ENCODE data around the gene DCUN1D3.

DNA sequence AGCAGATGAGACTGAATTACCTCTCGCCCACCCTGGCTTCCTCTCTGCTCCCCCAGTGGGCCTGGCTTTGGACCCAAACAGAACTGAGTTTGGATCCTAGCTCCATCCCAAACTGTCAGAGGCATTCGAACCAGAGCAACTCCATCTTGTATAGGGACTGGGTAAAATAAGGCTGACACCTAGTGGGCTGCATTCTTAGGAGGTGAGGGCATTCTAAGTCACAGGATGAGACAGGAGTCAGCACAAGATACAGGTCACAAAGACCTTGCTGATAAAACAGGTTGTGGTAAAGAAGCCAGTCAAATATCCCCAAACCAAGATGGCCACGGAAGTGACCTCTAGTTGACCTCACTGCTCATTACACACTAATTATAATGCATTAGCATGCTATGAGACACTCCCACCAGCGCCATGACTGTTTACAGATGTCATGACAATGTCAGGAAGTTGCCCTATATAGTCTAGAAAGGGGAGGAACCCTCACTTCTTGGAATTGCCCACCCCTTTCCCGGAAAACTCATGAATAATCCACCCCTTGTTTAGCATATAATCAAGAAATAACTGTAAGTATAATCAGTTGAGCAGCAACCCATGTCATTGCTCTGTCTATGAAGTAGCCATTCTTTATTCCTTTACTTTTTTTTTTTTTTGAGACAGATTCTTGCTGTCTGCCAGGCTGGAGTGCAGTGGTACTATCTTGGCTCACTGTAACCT lies 44.9 kb upstream of the DCUN1D3 start:
- TF ChIP-seq RAD21 (conservative IDR thresholded peaks at IDR 0.05 in 1 of 2, IDR thresholded peaks at IDR 0.05 in 1 of 2) (0 out of 5 replicates have a peak, but pooled peaks of 1 of the 2 experiments have one; percentile 7), POLR2A (IDR thresholded peaks at IDR 0.05; ENCODE audit: low read length) (no peak), KDM1A (IDR thresholded peaks at IDR 0.05; ENCODE audit: low read depth) (no peak), HOXA7 (CRISPR knock-in tag; IDR thresholded peaks at IDR 0.05) (no peak), JUN (IDR thresholded peaks at IDR 0.05) (no peak), ZC3H11A (IDR thresholded peaks at IDR 0.05) (no peak), RFX5 (IDR thresholded peaks at IDR 0.05) (no peak), EP300 (IDR thresholded peaks at IDR 0.05) (no peak)
- TF ChIP-seq, protein P1, sequence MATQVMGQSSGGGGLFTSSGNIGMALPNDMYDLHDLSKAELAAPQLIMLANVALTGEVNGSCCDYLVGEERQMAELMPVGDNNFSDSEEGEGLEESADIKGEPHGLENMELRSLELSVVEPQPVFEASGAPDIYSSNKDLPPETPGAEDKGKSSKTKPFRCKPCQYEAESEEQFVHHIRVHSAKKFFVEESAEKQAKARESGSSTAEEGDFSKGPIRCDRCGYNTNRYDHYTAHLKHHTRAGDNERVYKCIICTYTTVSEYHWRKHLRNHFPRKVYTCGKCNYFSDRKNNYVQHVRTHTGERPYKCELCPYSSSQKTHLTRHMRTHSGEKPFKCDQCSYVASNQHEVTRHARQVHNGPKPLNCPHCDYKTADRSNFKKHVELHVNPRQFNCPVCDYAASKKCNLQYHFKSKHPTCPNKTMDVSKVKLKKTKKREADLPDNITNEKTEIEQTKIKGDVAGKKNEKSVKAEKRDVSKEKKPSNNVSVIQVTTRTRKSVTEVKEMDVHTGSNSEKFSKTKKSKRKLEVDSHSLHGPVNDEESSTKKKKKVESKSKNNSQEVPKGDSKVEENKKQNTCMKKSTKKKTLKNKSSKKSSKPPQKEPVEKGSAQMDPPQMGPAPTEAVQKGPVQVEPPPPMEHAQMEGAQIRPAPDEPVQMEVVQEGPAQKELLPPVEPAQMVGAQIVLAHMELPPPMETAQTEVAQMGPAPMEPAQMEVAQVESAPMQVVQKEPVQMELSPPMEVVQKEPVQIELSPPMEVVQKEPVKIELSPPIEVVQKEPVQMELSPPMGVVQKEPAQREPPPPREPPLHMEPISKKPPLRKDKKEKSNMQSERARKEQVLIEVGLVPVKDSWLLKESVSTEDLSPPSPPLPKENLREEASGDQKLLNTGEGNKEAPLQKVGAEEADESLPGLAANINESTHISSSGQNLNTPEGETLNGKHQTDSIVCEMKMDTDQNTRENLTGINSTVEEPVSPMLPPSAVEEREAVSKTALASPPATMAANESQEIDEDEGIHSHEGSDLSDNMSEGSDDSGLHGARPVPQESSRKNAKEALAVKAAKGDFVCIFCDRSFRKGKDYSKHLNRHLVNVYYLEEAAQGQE (IDR thresholded peaks at IDR 0.05) = no peak
- TF ChIP-seq, protein P2, sequence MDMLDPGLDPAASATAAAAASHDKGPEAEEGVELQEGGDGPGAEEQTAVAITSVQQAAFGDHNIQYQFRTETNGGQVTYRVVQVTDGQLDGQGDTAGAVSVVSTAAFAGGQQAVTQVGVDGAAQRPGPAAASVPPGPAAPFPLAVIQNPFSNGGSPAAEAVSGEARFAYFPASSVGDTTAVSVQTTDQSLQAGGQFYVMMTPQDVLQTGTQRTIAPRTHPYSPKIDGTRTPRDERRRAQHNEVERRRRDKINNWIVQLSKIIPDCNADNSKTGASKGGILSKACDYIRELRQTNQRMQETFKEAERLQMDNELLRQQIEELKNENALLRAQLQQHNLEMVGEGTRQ (IDR thresholded peaks at IDR 0.05) = no peak
- TF ChIP-seq, protein P3, sequence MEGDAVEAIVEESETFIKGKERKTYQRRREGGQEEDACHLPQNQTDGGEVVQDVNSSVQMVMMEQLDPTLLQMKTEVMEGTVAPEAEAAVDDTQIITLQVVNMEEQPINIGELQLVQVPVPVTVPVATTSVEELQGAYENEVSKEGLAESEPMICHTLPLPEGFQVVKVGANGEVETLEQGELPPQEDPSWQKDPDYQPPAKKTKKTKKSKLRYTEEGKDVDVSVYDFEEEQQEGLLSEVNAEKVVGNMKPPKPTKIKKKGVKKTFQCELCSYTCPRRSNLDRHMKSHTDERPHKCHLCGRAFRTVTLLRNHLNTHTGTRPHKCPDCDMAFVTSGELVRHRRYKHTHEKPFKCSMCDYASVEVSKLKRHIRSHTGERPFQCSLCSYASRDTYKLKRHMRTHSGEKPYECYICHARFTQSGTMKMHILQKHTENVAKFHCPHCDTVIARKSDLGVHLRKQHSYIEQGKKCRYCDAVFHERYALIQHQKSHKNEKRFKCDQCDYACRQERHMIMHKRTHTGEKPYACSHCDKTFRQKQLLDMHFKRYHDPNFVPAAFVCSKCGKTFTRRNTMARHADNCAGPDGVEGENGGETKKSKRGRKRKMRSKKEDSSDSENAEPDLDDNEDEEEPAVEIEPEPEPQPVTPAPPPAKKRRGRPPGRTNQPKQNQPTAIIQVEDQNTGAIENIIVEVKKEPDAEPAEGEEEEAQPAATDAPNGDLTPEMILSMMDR (IDR thresholded peaks at IDR 0.05) = no peak
- TF ChIP-seq, protein P4, sequence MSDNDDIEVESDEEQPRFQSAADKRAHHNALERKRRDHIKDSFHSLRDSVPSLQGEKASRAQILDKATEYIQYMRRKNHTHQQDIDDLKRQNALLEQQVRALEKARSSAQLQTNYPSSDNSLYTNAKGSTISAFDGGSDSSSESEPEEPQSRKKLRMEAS (IDR thresholded peaks at IDR 0.05) = no peak
- TF ChIP-seq, protein P5, sequence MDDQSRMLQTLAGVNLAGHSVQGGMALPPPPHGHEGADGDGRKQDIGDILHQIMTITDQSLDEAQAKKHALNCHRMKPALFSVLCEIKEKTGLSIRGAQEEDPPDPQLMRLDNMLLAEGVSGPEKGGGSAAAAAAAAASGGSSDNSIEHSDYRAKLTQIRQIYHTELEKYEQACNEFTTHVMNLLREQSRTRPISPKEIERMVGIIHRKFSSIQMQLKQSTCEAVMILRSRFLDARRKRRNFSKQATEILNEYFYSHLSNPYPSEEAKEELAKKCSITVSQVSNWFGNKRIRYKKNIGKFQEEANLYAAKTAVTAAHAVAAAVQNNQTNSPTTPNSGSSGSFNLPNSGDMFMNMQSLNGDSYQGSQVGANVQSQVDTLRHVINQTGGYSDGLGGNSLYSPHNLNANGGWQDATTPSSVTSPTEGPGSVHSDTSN (IDR thresholded peaks at IDR 0.05) = no peak
